ENCODE measurements around the gene PSME3.
"Not testable (repeated sequence)": the region's sequence is repeated elsewhere in the genome, so short reads cannot be mapped to it uniquely, and the experiment has no call there.

PSME3 gene

GRCh38 chr17:42857389-42857788 lies 24.2 kb downstream of the PSME3 start:
- TF ChIP-seq CTCF (IDR thresholded peaks at IDR 0.05): no peak
- Histone ChIP-seq H3K27ac (peak overlapping the region; percentile 64 to 92), H3K4me3 (no peak overlapping the region)
- no peak for DNase-seq (ENCODE audit: low spot score)

DNA sequence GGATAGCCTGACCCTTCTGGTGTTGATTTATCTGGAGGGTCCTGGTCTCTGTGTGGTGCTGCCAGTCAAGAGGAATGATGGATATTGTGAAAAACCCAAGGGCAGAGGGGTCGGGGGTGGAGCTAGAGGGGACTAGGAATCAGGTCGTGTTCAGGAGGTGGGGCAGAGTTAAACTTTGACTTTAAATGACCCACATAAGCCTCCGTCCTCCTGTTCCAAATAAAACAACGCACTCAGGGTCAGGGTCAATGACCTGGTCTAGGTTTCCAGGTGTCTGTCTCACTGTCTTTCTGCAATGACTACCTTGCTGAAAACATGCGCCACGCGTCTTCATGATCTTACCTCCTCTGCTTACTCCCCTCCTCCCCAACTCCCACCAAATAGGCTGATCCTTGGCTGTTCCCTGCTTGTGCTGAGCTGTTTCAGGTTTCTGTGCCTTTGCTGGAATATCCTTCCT lies 32.5 kb downstream of the PSME3 start:
- Histone ChIP-seq H3K4me3 (no peak overlapping the region), H3K27ac (peak overlapping the region in 1 of 2 donors; percentile 89)
- TF ChIP-seq CTCF (IDR thresholded peaks at IDR 0.05): no peak
- DNase-seq (ENCODE audit: low spot score): no peak

DNA sequence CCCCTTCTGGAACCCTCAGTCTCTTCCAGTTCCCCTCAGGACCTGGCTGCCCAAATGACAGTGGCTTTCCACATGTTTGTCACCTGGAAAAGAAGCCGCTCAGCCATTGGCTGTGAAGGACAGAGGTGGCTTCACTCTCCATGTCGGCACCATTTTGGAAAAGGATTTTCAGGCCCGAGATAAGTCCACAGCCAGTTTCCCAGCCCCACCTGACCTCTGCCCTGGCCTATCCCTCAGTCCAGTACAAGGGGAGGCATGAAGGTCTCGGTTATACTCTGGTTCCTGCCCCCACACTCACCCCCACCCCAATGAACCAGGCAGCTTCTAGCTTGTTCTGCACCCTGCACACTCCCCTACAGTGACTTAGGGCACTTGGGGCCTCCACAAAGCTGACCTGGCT lies 33.0 kb downstream of the PSME3 start:
- no peak for DNase-seq (ENCODE audit: low spot score)
- TF ChIP-seq CTCF (IDR thresholded peaks at IDR 0.05): no peak
- Histone ChIP-seq H3K4me3 (no peak overlapping the region), H3K27ac (no peak overlapping the region)

DNA sequence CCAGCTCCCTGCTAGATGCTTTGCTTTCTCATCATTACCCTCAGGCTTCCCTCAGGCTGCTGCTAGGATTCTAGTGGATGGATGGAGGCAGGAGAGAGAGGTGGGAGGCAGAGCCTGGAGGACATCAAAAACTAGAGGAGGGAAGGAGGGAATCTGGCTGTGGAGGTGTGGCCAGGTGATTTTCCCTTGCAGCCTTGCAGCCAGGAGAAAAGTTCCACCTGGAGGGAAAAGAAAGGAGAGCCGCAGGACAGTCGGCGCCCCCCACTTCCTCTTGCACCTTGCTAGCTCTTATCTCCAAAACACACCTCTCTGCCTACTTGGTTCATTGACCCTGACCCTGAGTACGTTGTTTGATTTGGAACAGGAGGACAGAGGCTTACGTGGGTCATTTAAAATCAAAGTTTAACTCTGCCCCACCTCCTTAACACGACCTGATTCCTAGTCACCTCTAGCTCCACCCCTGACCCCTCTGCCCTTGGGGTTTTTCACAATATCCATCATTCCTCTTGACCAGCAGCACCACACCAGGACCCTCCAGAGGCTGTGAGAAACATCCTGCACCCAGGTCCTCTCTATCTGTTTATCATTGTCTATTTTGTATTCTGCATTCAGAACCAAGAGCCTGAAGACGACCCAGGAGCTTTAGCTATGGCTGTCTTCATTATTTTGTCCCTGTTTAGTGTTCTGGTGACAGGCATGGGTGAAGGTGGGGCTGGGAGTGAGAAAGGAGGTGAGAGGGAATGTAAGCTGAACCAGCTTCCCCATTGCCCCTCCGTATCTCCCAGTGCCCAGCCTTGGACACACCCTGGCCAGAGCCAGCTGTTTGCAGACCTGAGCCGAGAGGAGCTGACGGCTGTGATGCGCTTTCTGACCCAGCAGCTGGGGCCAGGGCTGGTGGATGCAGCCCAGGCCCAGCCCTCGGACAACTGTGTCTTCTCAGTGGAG lies 33.7 kb downstream of the PSME3 start:
- Histone ChIP-seq H3K4me3 (no peak overlapping the region), H3K27ac (no peak overlapping the region)
- DNase-seq (ENCODE audit: low spot score): no peak
- TF ChIP-seq CTCF (IDR thresholded peaks at IDR 0.05): no peak

- H3K27ac ChIP-seq; H3K4me3 ChIP-seq; DNase-seq (ENCODE audit: low spot score): not testable (repeated sequence)
Observed at GRCh38 chr17:42867694-42868261, 34.6 kb downstream of the PSME3 start.

DNA sequence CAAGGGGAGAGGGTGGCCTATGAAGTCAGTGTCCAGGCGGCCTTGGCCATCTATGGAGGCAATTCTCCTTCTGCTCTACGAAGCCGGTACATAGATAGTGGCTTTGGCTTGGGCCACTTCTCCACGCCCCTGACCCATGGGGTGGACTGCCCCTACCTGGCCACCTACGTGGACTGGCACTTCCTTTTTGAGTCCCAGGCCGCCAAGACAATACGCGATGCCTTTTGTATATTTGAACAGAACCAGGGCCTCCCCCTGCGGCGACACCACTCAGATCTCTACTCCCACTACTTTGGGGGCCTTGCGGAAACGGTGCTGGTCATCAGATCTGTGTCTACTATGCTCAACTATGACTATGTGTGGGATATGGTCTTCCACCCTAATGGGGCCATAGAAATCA lies 35.1 kb downstream of the PSME3 start:
- no peak for DNase-seq (ENCODE audit: low spot score)
- Histone ChIP-seq H3K27ac (no peak overlapping the region), H3K4me3 (no peak overlapping the region)
- TF ChIP-seq CTCF (IDR thresholded peaks at IDR 0.05): no peak

DNA sequence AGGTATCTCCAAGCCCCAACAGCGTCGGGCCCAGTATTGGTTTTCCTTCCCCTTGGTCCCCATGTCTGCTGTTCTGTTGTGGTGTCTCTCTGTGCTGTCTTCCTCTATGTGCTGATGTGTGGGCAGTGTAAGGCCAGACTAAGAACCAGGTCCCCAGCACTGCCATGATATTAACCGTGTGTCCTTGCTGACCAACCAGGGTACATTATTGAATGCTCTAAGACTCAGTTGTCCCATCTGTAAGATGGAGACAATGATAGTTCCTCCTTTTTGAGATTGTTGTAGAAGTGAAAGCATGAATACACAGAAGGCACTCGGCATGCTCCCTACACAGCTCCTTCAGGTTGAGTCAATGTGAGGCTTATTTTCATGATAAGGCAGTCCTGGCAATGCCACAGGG lies 38.5 kb downstream of the PSME3 start:
- Histone ChIP-seq H3K4me3 (no peak overlapping the region), H3K27ac (no peak overlapping the region)
- no peak for DNase-seq (ENCODE audit: low spot score)
- TF ChIP-seq CTCF (IDR thresholded peaks at IDR 0.05): no peak

All from coronary artery (tissue), 2 donors.